HepG2 (cell line): ENCODE measurements around the gene CTDSPL2. TPM values are rescaled to one million over a fixed set of nuclear protein-coding genes. Genes with fewer than 3 reads are reported as not detected.

ENCODE experiments used
- ATAC-seq: fragments of 200-7000 bp; cut with Tn5 transposase; 3 replicates; pipeline ENCODE4 v1.9.1; 2020; ENCODE audit warnings: mild to moderate bottlenecking, moderate library complexity
- BruUV-seq: library from RNA; stranded (reverse); fragments of 400-500 nt; replicated peaks from 2 replicates; lab custom pipeline; 2021; lab: Mats Ljungman, UMichigan
- CTCF ChIA-PET: fragments of 300-600 bp; formaldehyde crosslinking; extraction: SDS; loops from one replicate; lab custom pipeline; 2021; ENCODE audit warnings: low total read pairs, inconsistent platforms, low intra/inter-chr PET ratio; lab: Yijun Ruan, JAX
- POLR2A ChIA-PET: fragments of 350-600 bp; sonication (Branson Sonifier 250); formaldehyde crosslinking; loops from one replicate; lab custom pipeline; 2020; ENCODE audit warnings: antibody characterized with exemption, inconsistent platforms; lab: Yijun Ruan, JAX
- DNase-seq: peaks from one replicate; pipeline ENCODE4 v3.0.0-alpha.2; 2015; ENCODE audit warnings: low spot score
- FAIRE-seq: peaks from 3 replicates; lab custom pipeline; 2011; peaks lifted over from hg19 to GRCh38; lab: Jason Lieb, UNC
- H2AFZ ChIP-seq: one replicate; pipeline ENCODE4 v1.6.1; 2011; ENCODE audit warnings: low read length, inconsistent platforms
- H3K27ac ChIP-seq: fragments of 300-600 bp; 3 replicates; pipeline ENCODE4 v1.8.0; 2011; ENCODE audit warnings: mixed run types, mild to moderate bottlenecking, mixed read lengths, low read length, inconsistent platforms; ENCODE audit not compliant: insufficient read depth; ENCODE audit errors: extremely low read length
- H3K27me3 ChIP-seq, 2 experiments: fragments of 200-600 bp in 1 of 2; 2 replicates in 1 of 2; 3 replicates in 1 of 2; pipeline versions ENCODE4 v1.6.0 to v1.8.0; 2011; ENCODE audit warnings: low read length in 2 of 2, mild to moderate bottlenecking in 2 of 2, moderate library complexity in 2 of 2, inconsistent platforms in 1 of 2; ENCODE audit not compliant: insufficient read depth in 2 of 2, control insufficient read depth in 1 of 2
- H3K36me3 ChIP-seq, 2 experiments: fragments of 200-600 bp in 1 of 2; replicated peaks in 1 of 2; 2 replicates in 1 of 2; 3 replicates in 1 of 2; pipeline versions ENCODE4 v1.5.1 to v1.8.0; 2011; ENCODE audit warnings: low read length in 2 of 2, inconsistent platforms in 1 of 2; ENCODE audit not compliant: insufficient read depth in 2 of 2, control insufficient read depth in 1 of 2
- H3K4me1 ChIP-seq: 2 replicates; pipeline ENCODE4 v1.5.1; 2012; ENCODE audit warnings: low read length, inconsistent platforms; ENCODE audit not compliant: insufficient read depth
- H3K4me2 ChIP-seq: 2 replicates; pipeline ENCODE4 v1.6.0; 2011; ENCODE audit warnings: low read depth, low read length, inconsistent platforms
- H3K4me3 ChIP-seq, 3 experiments: fragments of 200-600 bp in 1 of 3; sonication (generic), shearing (Covaris generic) in 1 of 3; replicated peaks in 1 of 3; 2 replicates each; pipeline ENCODE4 v1.5.1; 2011 to 2016; ENCODE audit warnings: low read length in 3 of 3, inconsistent platforms in 2 of 3, low read depth in 2 of 3, mild to moderate bottlenecking in 2 of 3, control low read depth in 1 of 3, mixed read lengths in 1 of 3; ENCODE audit not compliant: insufficient read depth in 1 of 3
- H3K79me2 ChIP-seq: one replicate; pipeline ENCODE4 v1.6.1; 2011; ENCODE audit warnings: low read length, inconsistent platforms; ENCODE audit not compliant: insufficient read depth
- H3K9ac ChIP-seq: 2 replicates; pipeline ENCODE4 v1.6.0; 2011; ENCODE audit warnings: mild to moderate bottlenecking, low read depth, low read length, inconsistent platforms; ENCODE audit not compliant: insufficient read depth
- H3K9me3 ChIP-seq: 2 replicates; pipeline ENCODE4 v1.5.1; 2012; ENCODE audit warnings: mild to moderate bottlenecking, low read length
- H4K20me1 ChIP-seq: 2 replicates; pipeline ENCODE4 v1.6.0; 2011; ENCODE audit warnings: inconsistent platforms, mild to moderate bottlenecking, low read length, moderate library complexity; ENCODE audit not compliant: insufficient read depth
- ATF7 ChIP-seq, 2 experiments: fragments of 450-650 bp in 1 of 2; sonication (generic) in 1 of 2; formaldehyde crosslinking in 1 of 2; IDR thresholded peaks; 2 replicates each; pipeline versions ENCODE4 v1.4.0 to v1.6.1; 2016 to 2020; ENCODE audit warnings: antibody characterized with exemption in 1 of 2, mild to moderate bottlenecking in 1 of 2, missing genetic modification reagents in 1 of 2
- CENPX ChIP-seq: sonication (generic); formaldehyde crosslinking; IDR thresholded peaks from 2 replicates; pipeline ENCODE4 v1.9.0; 2021; ENCODE audit warnings: mild to moderate bottlenecking, missing genetic modification reagents, moderate library complexity
- NCOA1 ChIP-seq: sonication (generic); formaldehyde crosslinking; IDR thresholded peaks from 2 replicates; pipeline ENCODE4 v1.9.0; 2021; ENCODE audit warnings: missing genetic modification reagents
- NCOA2 ChIP-seq: sonication (generic); formaldehyde crosslinking; IDR thresholded peaks from 2 replicates; pipeline ENCODE4 v1.8.0; 2022; ENCODE audit warnings: inconsistent platforms
- NFRKB ChIP-seq: fragments of 450-650 bp; IDR thresholded peaks from 2 replicates; pipeline ENCODE4 v1.6.1; 2017
- PHF8 ChIP-seq: sonication (generic); formaldehyde crosslinking; IDR thresholded peaks from 2 replicates; pipeline ENCODE4 v1.5.0; 2020; ENCODE audit warnings: missing genetic modification reagents
- ZFY ChIP-seq: sonication (generic); formaldehyde crosslinking; IDR thresholded peaks from 2 replicates; pipeline ENCODE4 v1.4.0; 2020; ENCODE audit warnings: missing genetic modification reagents
- ZNF292 ChIP-seq: sonication (generic); formaldehyde crosslinking; IDR thresholded peaks from 2 replicates; pipeline ENCODE4 v1.8.1; 2022; ENCODE audit warnings: mild to moderate bottlenecking, low read depth, missing genetic modification reagents, borderline replicate concordance
- ZNF350 ChIP-seq: sonication (generic); formaldehyde crosslinking; IDR thresholded peaks from 2 replicates; pipeline ENCODE4 v1.4.0; 2020; ENCODE audit warnings: mild to moderate bottlenecking, low read depth, missing genetic modification reagents, borderline replicate concordance
- ZNF724P ChIP-seq: sonication (generic); formaldehyde crosslinking; IDR thresholded peaks from 2 replicates; pipeline ENCODE4 v1.8.0; 2022; ENCODE audit warnings: missing genetic modification reagents, borderline replicate concordance
- ZZZ3 ChIP-seq: sonication (generic); formaldehyde crosslinking; IDR thresholded peaks from 2 replicates; pipeline ENCODE4 v1.4.0; 2020; ENCODE audit warnings: missing genetic modification reagents, mild to moderate bottlenecking, borderline replicate concordance
- WGBS: methylation state at CpG from one replicate; pipeline ENCODE4 v1.1.6; 2017; ENCODE audit warnings: low lambda C conversion rate; 5-methylcytosine and 5-hydroxymethylcytosine counted together
- in situ Hi-C: cut with HindIII; loops from 2 replicates; pipeline ENCODE4 v1.10.0; 2017; ENCODE audit warnings: low pct_unique_long_range_greater_than_20kb; ENCODE audit not compliant: extremely low pct_ligation_motif_present
- intact Hi-C: fragments of 100-400 bp; cut with micrococcal nuclease; formaldehyde crosslinking; loops from one replicate; pipeline ENCODE4 v1.10.0; 2022; ENCODE audit not compliant: unreplicated experiment
- polyA plus RNA-seq, 8 experiments: library from polyadenylated mRNA; depleted of rRNA in 3 of 8; stranded (reverse) in 7 of 8; unstranded in 1 of 8; fragments of >200 nt; fragmentation: Illumina TruSeq in 4 of 8; extraction: Trizol in 4 of 8; gene quantifications; 2 replicates each; pipeline versions ENCODE4 v1.2.1 to v1.2.3, GENCODE V29; 2011 to 2016; ENCODE audit warnings: low read depth in 4 of 8, missing spikeins in 1 of 8, mixed read lengths in 1 of 8; ENCODE audit not compliant: insufficient read depth in 1 of 8
- total RNA-seq, 5 experiments: library from RNA; depleted of rRNA; stranded (reverse); fragments of >200 nt; fragmentation: Illumina TruSeq; extraction: Trizol; gene quantifications; 2 replicates each; pipeline ENCODE4 v1.2.3, GENCODE V29; 2016; ENCODE audit warnings: low read depth in 1 of 5

CTDSPL2 gene
- total and polyA plus RNA-seq, 2 of the 13 experiments (the other 11 are each of a cell fraction or from before 2014, with no cell fraction given) = 37.4 to 56.2 TPM

GRCh38 chr15:44485880-44486279 lies 58.5 kb downstream of the CTDSPL2 start:
- H3K9me3 ChIP-seq = no peaks in the 10 kb centered on the region
- no peak overlapping the region for H3K27ac ChIP-seq
- TF ChIP-seq CENPX (CRISPR knock-in tag) (no peak), PHF8 (no peak), ZZZ3 (CRISPR knock-in tag) (no peak), ZNF292 (CRISPR knock-in tag) (no peak), NFRKB (no peak), NCOA1 (CRISPR knock-in tag) (no peak), ATF7 (IDR thresholded peaks at IDR 0.05) (no peak), ATF7 (CRISPR knock-in tag; IDR thresholded peaks at IDR 0.05) (no peak), ZNF350 (CRISPR knock-in tag) (no peak), NCOA2 (CRISPR knock-in tag) (no peak)
- intact Hi-C loops = no loop called here
- in situ Hi-C loops = no loop called here
- H3K4me3 ChIP-seq = no peak overlapping the region
- no peaks in the 10 kb centered on the region for H3K27me3 ChIP-seq
- ATAC-seq = no peak
- no peak for DNase-seq
- H2AFZ ChIP-seq = no peak overlapping the region
- no TSS peak for BruUV-seq
- peaks cover 6% of the 10 kb centered on the region for H3K4me1 ChIP-seq
- ChIA-PET POLR2A (no interaction called here), CTCF (no interaction called here)
- H4K20me1 ChIP-seq = peaks cover 4% of the 10 kb centered on the region; the same call in 1 of the 2 replicates
- no peak overlapping the region for H3K9ac ChIP-seq
- no peak for FAIRE-seq
- H3K4me2 ChIP-seq = no peak overlapping the region
- 95% methylated on average over 3 of the region's 3 CpGs for WGBS
- peaks cover 7 to 38% of the 10 kb centered on the region in 2 experiments for H3K36me3 ChIP-seq
- peaks cover 17% of the 10 kb centered on the region for H3K79me2 ChIP-seq

- H4K20me1 ChIP-seq = no peaks in the 10 kb centered on the region
- H3K9me3 ChIP-seq = no peaks in the 10 kb centered on the region
- ChIA-PET POLR2A (interaction anchor here (1.0 kb wide), 1 partner anchor 62 kb away, joined by 3 read pairs; the partner anchor contains the start of gene CTDSPL2), CTCF (no interaction called here)
- intact Hi-C loops = no loop called here
- H2AFZ ChIP-seq = no peak overlapping the region
- no peaks in the 10 kb centered on the region for H3K27me3 ChIP-seq
- H3K4me3 ChIP-seq = no peak overlapping the region
- ATAC-seq (no peak), DNase-seq (peak; percentile 5), FAIRE-seq (no peak)
- H3K4me2 ChIP-seq = no peak overlapping the region
- in situ Hi-C loops = no loop called here
- WGBS = 100% methylated on average over 1 of the region's 1 CpG
- no peaks in the 10 kb centered on the region for H3K4me1 ChIP-seq
- no TSS peak for BruUV-seq
- H3K79me2 ChIP-seq = no peaks in the 10 kb centered on the region
- TF ChIP-seq ZNF724P (CRISPR knock-in tag) (no peak), ZFY (CRISPR knock-in tag) (no peak)
- no peak overlapping the region for H3K9ac ChIP-seq
- peaks cover 10 to 55% of the 10 kb centered on the region in 2 experiments for H3K36me3 ChIP-seq
- no peak overlapping the region for H3K27ac ChIP-seq
These were observed 62.0 kb downstream of the CTDSPL2 start for GRCh38 chr15:44489464-44489863.
